Panc1 (cell line): ENCODE data around the gene NCKAP5. TPM values are rescaled to one million over a fixed set of nuclear protein-coding genes. Genes with fewer than 3 reads are reported as not detected.

Source experiments
- ATAC-seq: fragments of 200-7000 bp; cut with Tn5 transposase; 2 replicates; pipeline ENCODE4 v1.9.1; 2020; ENCODE audit warnings: mild to moderate bottlenecking, moderate library complexity
- BruUV-seq: library from RNA; stranded (reverse); fragments of 400-500 nt; replicated peaks from 2 replicates; lab custom pipeline; 2021; lab: Mats Ljungman, UMichigan
- CTCF ChIA-PET: fragments of 300-600 bp; sonication (Branson Sonifier 250); formaldehyde crosslinking; loops from one replicate; lab custom pipeline; 2022; ENCODE audit warnings: antibody characterized with exemption; lab: Charles Lee
- POLR2A ChIA-PET: fragments of 300-600 bp; sonication (Branson Sonifier 250); formaldehyde crosslinking; loops from one replicate; lab custom pipeline; 2022; ENCODE audit warnings: antibody characterized with exemption; lab: Charles Lee
- DNase-seq: peaks from one replicate; pipeline ENCODE4 v3.0.0-alpha.2; 2010; ENCODE audit warnings: low read depth, low spot score
- H3K27ac ChIP-seq: 2 replicates; pipeline ENCODE4 v1.5.1; 2011; ENCODE audit warnings: mild to moderate bottlenecking, low read length, inconsistent platforms
- H3K27me3 ChIP-seq: fragments of 200-500 bp; sonication (Bioruptor generic); 2 replicates; pipeline ENCODE4 v1.6.0; 2014; ENCODE audit warnings: low read length, inconsistent platforms; ENCODE audit not compliant: control insufficient read depth, insufficient read depth
- H3K36me3 ChIP-seq: fragments of 200-500 bp; sonication (Bioruptor generic); 2 replicates; pipeline ENCODE4 v1.5.1; 2014; ENCODE audit warnings: inconsistent platforms, mild to moderate bottlenecking, low read length, moderate library complexity; ENCODE audit not compliant: control insufficient read depth, insufficient read depth
- H3K4me1 ChIP-seq: 2 replicates; pipeline ENCODE4 v1.5.1; 2011; ENCODE audit warnings: inconsistent platforms, mild to moderate bottlenecking, low read length, moderate library complexity; ENCODE audit not compliant: control insufficient read depth, insufficient read depth
- H3K4me3 ChIP-seq, 2 experiments: 2 replicates each; pipeline ENCODE4 v1.5.1; 2011 to 2012; ENCODE audit warnings: low read depth in 2 of 2, low read length in 2 of 2, mild to moderate bottlenecking in 2 of 2, inconsistent platforms in 1 of 2, moderate library complexity in 1 of 2
- H3K9me3 ChIP-seq: fragments of 200-500 bp; sonication (Bioruptor generic); 2 replicates; pipeline ENCODE4 v1.5.1; 2014; ENCODE audit warnings: low read depth, mild to moderate bottlenecking, inconsistent platforms, low read length, moderate library complexity; ENCODE audit not compliant: control insufficient read depth, insufficient read depth
- POLR2AphosphoS5 ChIP-seq: IDR thresholded peaks from 2 replicates; pipeline ENCODE4 v1.6.1; 2012; ENCODE audit warnings: mild to moderate bottlenecking, low read depth, low read length, moderate library complexity
- SIN3A ChIP-seq: IDR thresholded peaks from 2 replicates; pipeline ENCODE4 v1.6.1; 2012; ENCODE audit warnings: low read depth, mild to moderate bottlenecking, low read length, moderate library complexity, borderline replicate concordance; ENCODE audit not compliant: insufficient read depth
- TCF7L2 ChIP-seq: IDR thresholded peaks from 2 replicates; pipeline ENCODE4 v1.6.1; 2011; ENCODE audit warnings: mild to moderate bottlenecking, low read depth, low read length, inconsistent platforms
- in situ Hi-C: cut with HindIII; loops from 2 replicates; pipeline ENCODE4 v1.10.0; 2016; ENCODE audit warnings: low sequenced_read_pairs, low pct_unique_long_range_greater_than_20kb
- intact Hi-C: fragments of 100-400 bp; cut with micrococcal nuclease; formaldehyde crosslinking; loops from one replicate; pipeline ENCODE4 v1.10.0; 2022; ENCODE audit not compliant: unreplicated experiment
- total RNA-seq: library from RNA; stranded (reverse); gene quantifications from one replicate; pipeline ENCODE4 v1.2.1, GENCODE V29; 2021; ENCODE audit not compliant: unreplicated experiment
- TF ChIP-seq, protein P1 (sequence below), 2 experiments: IDR thresholded peaks; 2 replicates each; pipeline ENCODE4 v1.6.1; 2011 to 2012; ENCODE audit warnings: low read depth in 2 of 2, control low read depth in 1 of 2, low read length in 1 of 2, mild to moderate bottlenecking in 1 of 2, moderate library complexity in 1 of 2; ENCODE audit not compliant: insufficient read depth in 1 of 2
- TF ChIP-seq, protein P2 (sequence below): fragments of 450-650 bp; IDR thresholded peaks from 2 replicates; pipeline ENCODE4 v1.5.1; 2017; ENCODE audit warnings: mild to moderate bottlenecking

NCKAP5 gene
- total RNA-seq, 1 experiment from 2014 or later = 0.10 TPM

DNA sequence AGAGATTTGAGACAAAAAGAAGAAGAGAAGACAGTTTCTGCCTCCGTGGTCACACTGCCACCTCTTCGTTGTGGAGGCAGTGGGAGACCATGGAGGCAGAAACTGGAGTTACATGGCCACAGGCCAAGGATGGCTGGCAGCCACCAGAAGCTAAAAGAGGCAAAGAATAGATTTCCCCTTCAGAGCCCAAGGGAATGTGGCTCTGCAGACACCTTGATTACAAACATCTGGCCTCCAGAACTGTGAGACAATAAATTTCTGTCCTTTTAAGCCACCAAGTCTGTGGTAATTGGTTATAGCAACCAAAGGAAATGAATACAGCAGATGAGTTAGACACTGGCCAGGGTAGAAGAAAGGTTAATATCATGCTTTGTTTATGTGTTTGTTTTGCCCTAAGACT, 477.9 kb downstream of the NCKAP5 start:
- ChIA-PET CTCF (no interaction called here), POLR2A (no interaction called here)
- in situ Hi-C loops = no loop called here
- no peaks in the 10 kb centered on the region for H3K27me3 ChIP-seq
- DNase-seq (no peak), ATAC-seq (no peak)
- intact Hi-C loops = no loop called here
- no peak overlapping the region for H3K4me3 ChIP-seq
- H3K27ac ChIP-seq = no peak overlapping the region
- no peak for TF ChIP-seq POLR2AphosphoS5
- TF ChIP-seq TCF7L2 = no peak
- TF ChIP-seq, protein P1, sequence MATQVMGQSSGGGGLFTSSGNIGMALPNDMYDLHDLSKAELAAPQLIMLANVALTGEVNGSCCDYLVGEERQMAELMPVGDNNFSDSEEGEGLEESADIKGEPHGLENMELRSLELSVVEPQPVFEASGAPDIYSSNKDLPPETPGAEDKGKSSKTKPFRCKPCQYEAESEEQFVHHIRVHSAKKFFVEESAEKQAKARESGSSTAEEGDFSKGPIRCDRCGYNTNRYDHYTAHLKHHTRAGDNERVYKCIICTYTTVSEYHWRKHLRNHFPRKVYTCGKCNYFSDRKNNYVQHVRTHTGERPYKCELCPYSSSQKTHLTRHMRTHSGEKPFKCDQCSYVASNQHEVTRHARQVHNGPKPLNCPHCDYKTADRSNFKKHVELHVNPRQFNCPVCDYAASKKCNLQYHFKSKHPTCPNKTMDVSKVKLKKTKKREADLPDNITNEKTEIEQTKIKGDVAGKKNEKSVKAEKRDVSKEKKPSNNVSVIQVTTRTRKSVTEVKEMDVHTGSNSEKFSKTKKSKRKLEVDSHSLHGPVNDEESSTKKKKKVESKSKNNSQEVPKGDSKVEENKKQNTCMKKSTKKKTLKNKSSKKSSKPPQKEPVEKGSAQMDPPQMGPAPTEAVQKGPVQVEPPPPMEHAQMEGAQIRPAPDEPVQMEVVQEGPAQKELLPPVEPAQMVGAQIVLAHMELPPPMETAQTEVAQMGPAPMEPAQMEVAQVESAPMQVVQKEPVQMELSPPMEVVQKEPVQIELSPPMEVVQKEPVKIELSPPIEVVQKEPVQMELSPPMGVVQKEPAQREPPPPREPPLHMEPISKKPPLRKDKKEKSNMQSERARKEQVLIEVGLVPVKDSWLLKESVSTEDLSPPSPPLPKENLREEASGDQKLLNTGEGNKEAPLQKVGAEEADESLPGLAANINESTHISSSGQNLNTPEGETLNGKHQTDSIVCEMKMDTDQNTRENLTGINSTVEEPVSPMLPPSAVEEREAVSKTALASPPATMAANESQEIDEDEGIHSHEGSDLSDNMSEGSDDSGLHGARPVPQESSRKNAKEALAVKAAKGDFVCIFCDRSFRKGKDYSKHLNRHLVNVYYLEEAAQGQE (IDR thresholded peaks at IDR 0.05; ENCODE audit: insufficient read depth in 1 of 2, low read depth in 2 of 2, low read length in 1 of 2) = no peak
- TF ChIP-seq, protein P2, sequence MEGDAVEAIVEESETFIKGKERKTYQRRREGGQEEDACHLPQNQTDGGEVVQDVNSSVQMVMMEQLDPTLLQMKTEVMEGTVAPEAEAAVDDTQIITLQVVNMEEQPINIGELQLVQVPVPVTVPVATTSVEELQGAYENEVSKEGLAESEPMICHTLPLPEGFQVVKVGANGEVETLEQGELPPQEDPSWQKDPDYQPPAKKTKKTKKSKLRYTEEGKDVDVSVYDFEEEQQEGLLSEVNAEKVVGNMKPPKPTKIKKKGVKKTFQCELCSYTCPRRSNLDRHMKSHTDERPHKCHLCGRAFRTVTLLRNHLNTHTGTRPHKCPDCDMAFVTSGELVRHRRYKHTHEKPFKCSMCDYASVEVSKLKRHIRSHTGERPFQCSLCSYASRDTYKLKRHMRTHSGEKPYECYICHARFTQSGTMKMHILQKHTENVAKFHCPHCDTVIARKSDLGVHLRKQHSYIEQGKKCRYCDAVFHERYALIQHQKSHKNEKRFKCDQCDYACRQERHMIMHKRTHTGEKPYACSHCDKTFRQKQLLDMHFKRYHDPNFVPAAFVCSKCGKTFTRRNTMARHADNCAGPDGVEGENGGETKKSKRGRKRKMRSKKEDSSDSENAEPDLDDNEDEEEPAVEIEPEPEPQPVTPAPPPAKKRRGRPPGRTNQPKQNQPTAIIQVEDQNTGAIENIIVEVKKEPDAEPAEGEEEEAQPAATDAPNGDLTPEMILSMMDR = no peak
- TF ChIP-seq SIN3A = no peak
- BruUV-seq = no TSS peak
- no peaks in the 10 kb centered on the region for H3K4me1 ChIP-seq
- no peaks in the 10 kb centered on the region for H3K9me3 ChIP-seq
- H3K36me3 ChIP-seq = no peaks in the 10 kb centered on the region

DNA sequence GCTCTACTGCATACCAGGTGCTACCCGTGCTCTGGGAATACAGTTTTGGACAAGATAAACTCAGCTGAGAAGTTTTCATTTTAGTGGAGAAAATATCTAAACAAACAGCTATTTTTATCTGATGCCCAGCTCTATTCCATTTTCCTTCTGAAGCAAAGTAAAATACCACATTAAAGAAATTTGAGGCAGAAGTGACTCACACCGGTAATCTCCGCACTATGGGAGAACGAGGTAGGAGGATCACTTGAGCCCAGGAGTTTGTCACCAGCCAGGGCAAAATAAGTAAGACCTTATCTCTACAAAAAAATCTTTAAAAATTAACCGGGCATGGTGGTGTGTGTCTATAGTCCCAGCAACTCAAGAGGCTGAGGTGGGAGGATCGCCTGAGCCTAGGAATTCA, 482.1 kb downstream of the NCKAP5 start:
- intact Hi-C loops (no loop called here), in situ Hi-C loops (no loop called here)
- CTCF ChIA-PET = no interaction called here
- Histone ChIP-seq H3K27ac (no peak overlapping the region), H3K4me3 (no peak overlapping the region), H3K27me3 (no peaks in the 10 kb centered on the region), H3K36me3 (no peaks in the 10 kb centered on the region), H3K9me3 (no peaks in the 10 kb centered on the region), H3K4me1 (no peaks in the 10 kb centered on the region)
- ATAC-seq (no peak), DNase-seq (no peak)
- no TSS peak for BruUV-seq
- POLR2A ChIA-PET = no interaction called here
- TF ChIP-seq, protein P1 (IDR thresholded peaks at IDR 0.05; ENCODE audit: insufficient read depth in 1 of 2, low read depth in 2 of 2, low read length in 1 of 2) = no peak
- no peak for TF ChIP-seq POLR2AphosphoS5
- no peak for TF ChIP-seq SIN3A
